IMR-90 (cell line): ENCODE data around the gene PBX4. TPM values are rescaled to one million over a fixed set of nuclear protein-coding genes. Genes with fewer than 3 reads are reported as not detected.
A peak's percentile ranks its signal among the peaks of the same experiment; 100 is the strongest.

Experiments
- ATAC-seq: fragments of 200-7000 bp; cut with Tn5 transposase; 2 replicates; pipeline ENCODE4 v1.9.1; 2020; ENCODE audit warnings: low read depth, mild to moderate bottlenecking, moderate library complexity
- BruUV-seq: library from RNA; stranded (reverse); fragments of 400-500 nt; replicated peaks from 2 replicates; lab custom pipeline; 2021; lab: Mats Ljungman, UMichigan
- CTCF ChIA-PET: fragments of 300-600 bp; formaldehyde crosslinking; extraction: SDS; loops from one replicate; lab custom pipeline; 2021; ENCODE audit warnings: antibody characterized with exemption; lab: Yijun Ruan, JAX
- POLR2A ChIA-PET: fragments of 300-600 bp; sonication (Branson Sonifier 250); formaldehyde crosslinking; loops from one replicate; lab custom pipeline; 2022; ENCODE audit warnings: antibody characterized with exemption; ENCODE audit not compliant: unreplicated experiment; lab: Charles Lee
- DNase-seq: peaks from one replicate; pipeline ENCODE4 v3.0.0; 2013
- H2AFZ ChIP-seq: replicated peaks from 2 replicates; pipeline ENCODE3; 2013; ENCODE audit warnings: low read length, mild to moderate bottlenecking; ENCODE audit not compliant: poor library complexity
- H2AK5ac ChIP-seq: 2 replicates; pipeline ENCODE4 v1.6.1; 2013; ENCODE audit warnings: low read depth, low read length, inconsistent platforms
- H2AK9ac ChIP-seq: replicated peaks from 2 replicates; pipeline ENCODE3; 2013; ENCODE audit warnings: mild to moderate bottlenecking, low read depth, low read length, moderate library complexity; ENCODE audit not compliant: poor library complexity
- H2BK120ac ChIP-seq: 2 replicates; pipeline ENCODE4 v1.6.1; 2013; ENCODE audit warnings: low read depth, low read length, inconsistent platforms
- H2BK15ac ChIP-seq: 3 replicates; pipeline ENCODE4 v1.6.1; 2013; ENCODE audit warnings: low read depth, low read length, inconsistent platforms
- H2BK20ac ChIP-seq: 2 replicates; pipeline ENCODE4 v1.6.1; 2013; ENCODE audit warnings: low read depth, mild to moderate bottlenecking, inconsistent platforms, low read length, moderate library complexity
- H2BK5ac ChIP-seq: 2 replicates; pipeline ENCODE4 v1.6.1; 2013; ENCODE audit warnings: mild to moderate bottlenecking, low read depth, low read length, inconsistent platforms; ENCODE audit not compliant: poor library complexity, severe bottlenecking
- H3K14ac ChIP-seq: replicated peaks from 2 replicates; pipeline ENCODE4 v1.6.1; 2013; ENCODE audit warnings: low read depth, low read length, inconsistent platforms
- H3K18ac ChIP-seq: 2 replicates; pipeline ENCODE4 v1.6.1; 2013; ENCODE audit warnings: low read depth, low read length, control low read depth
- H3K23ac ChIP-seq: 2 replicates; pipeline ENCODE4 v1.6.1; 2013; ENCODE audit warnings: low read depth, low read length, inconsistent platforms
- H3K27ac ChIP-seq: 2 replicates; pipeline ENCODE4 v1.5.1; 2013; ENCODE audit warnings: mild to moderate bottlenecking, control low read depth, low read length; ENCODE audit not compliant: insufficient read depth
- H3K27me3 ChIP-seq: 2 replicates; pipeline ENCODE4 v1.6.1; 2013; ENCODE audit warnings: low read length; ENCODE audit not compliant: control insufficient read depth, insufficient read depth
- H3K36me3 ChIP-seq: 2 replicates; pipeline ENCODE4 v1.6.1; 2013; ENCODE audit warnings: low read length, mixed read lengths; ENCODE audit not compliant: control insufficient read depth, insufficient read depth
- H3K4ac ChIP-seq: 2 replicates; pipeline ENCODE4 v1.6.1; 2013; ENCODE audit warnings: low read depth, low read length, inconsistent platforms
- H3K4me1 ChIP-seq: 2 replicates; pipeline ENCODE4 v1.6.1; 2013; ENCODE audit warnings: low read length, mixed read lengths; ENCODE audit not compliant: control insufficient read depth, insufficient read depth
- H3K4me2 ChIP-seq: 2 replicates; pipeline ENCODE4 v1.6.1; 2013; ENCODE audit warnings: low read depth, mild to moderate bottlenecking, control low read depth, low read length, moderate library complexity
- H3K4me3 ChIP-seq: 2 replicates; pipeline ENCODE4 v1.5.1; 2013; ENCODE audit warnings: low read depth, mild to moderate bottlenecking, control low read depth, low read length, moderate library complexity; ENCODE audit not compliant: insufficient read depth
- H3K56ac ChIP-seq: 2 replicates; pipeline ENCODE4 v1.6.1; 2013; ENCODE audit warnings: low read length, inconsistent platforms; ENCODE audit not compliant: insufficient read depth; ENCODE audit errors: extremely low read depth
- H3K79me1 ChIP-seq, 2 experiments: 2 replicates each; pipeline ENCODE4 v1.6.1; 2013; ENCODE audit warnings: low read length in 2 of 2, inconsistent platforms in 1 of 2, low read depth in 1 of 2
- H3K9ac ChIP-seq: 2 replicates; pipeline ENCODE4 v1.6.1; 2013; ENCODE audit warnings: low read depth, low read length, control low read depth
- H3K9me1 ChIP-seq: 2 replicates; pipeline ENCODE4 v1.6.1; 2013; ENCODE audit warnings: low read length, inconsistent platforms; ENCODE audit not compliant: insufficient read depth
- H3K9me3 ChIP-seq: 2 replicates; pipeline ENCODE4 v1.6.1; 2013; ENCODE audit warnings: low read length; ENCODE audit not compliant: control insufficient read depth, insufficient read depth
- H4K20me1 ChIP-seq: 2 replicates; pipeline ENCODE4 v1.6.1; 2013; ENCODE audit warnings: low read length, inconsistent platforms; ENCODE audit not compliant: insufficient read depth
- H4K5ac ChIP-seq: 2 replicates; pipeline ENCODE4 v1.6.1; 2013; ENCODE audit warnings: mild to moderate bottlenecking, low read depth, low read length, control low read depth
- H4K8ac ChIP-seq, 2 experiments: 2 replicates each; pipeline ENCODE4 v1.6.1; 2013; ENCODE audit warnings: low read depth in 2 of 2, low read length in 2 of 2, control low read depth in 1 of 2, inconsistent platforms in 1 of 2
- H4K91ac ChIP-seq: 2 replicates; pipeline ENCODE4 v1.6.1; 2013; ENCODE audit warnings: low read depth, low read length, inconsistent platforms; ENCODE audit not compliant: insufficient read depth
- BHLHE40 ChIP-seq: fragments of 150-350 bp; IDR thresholded peaks from 2 replicates; pipeline ENCODE4 v1.6.1; 2016; ENCODE audit warnings: mild to moderate bottlenecking, low read depth, low read length
- CEBPB ChIP-seq: IDR thresholded peaks from 2 replicates; pipeline ENCODE4 v1.6.1; 2012; ENCODE audit warnings: low read depth, low read length, improper control_type of control experiment
- CHD1 ChIP-seq: IDR thresholded peaks from 2 replicates; pipeline ENCODE4 v1.6.1; 2012; ENCODE audit warnings: low read depth, low read length, improper control_type of control experiment
- CTCF ChIP-seq: conservative IDR thresholded peaks from 2 replicates; pipeline ENCODE4 v1.5.1; 2012; ENCODE audit warnings: mild to moderate bottlenecking, low read depth, low read length, improper control_type of control experiment
- ELK1 ChIP-seq: fragments of 150-350 bp; IDR thresholded peaks from 2 replicates; pipeline ENCODE4 v1.6.1; 2016; ENCODE audit warnings: low read depth, mild to moderate bottlenecking, low read length, moderate library complexity, borderline replicate concordance
- MAFK ChIP-seq: IDR thresholded peaks from 2 replicates; pipeline ENCODE4 v1.6.1; 2012; ENCODE audit warnings: low read depth, low read length, improper control_type of control experiment
- MAZ ChIP-seq: IDR thresholded peaks from 2 replicates; pipeline ENCODE4 v1.6.1; 2012; ENCODE audit warnings: low read depth, mild to moderate bottlenecking, low read length, improper control_type of control experiment, moderate library complexity, borderline replicate concordance
- MXI1 ChIP-seq: IDR thresholded peaks from 2 replicates; pipeline ENCODE4 v1.6.1; 2012; ENCODE audit warnings: low read depth, mild to moderate bottlenecking, low read length, moderate library complexity, borderline replicate concordance
- NFE2L2 ChIP-seq: fragments of 150-350 bp; IDR thresholded peaks from 2 replicates; pipeline ENCODE4 v1.6.1; 2016; ENCODE audit warnings: low read depth, mild to moderate bottlenecking, low read length
- RAD21 ChIP-seq: IDR thresholded peaks from 2 replicates; pipeline ENCODE4 v1.6.1; 2012; ENCODE audit warnings: low read length, improper control_type of control experiment
- RCOR1 ChIP-seq: IDR thresholded peaks from 2 replicates; pipeline ENCODE4 v1.6.1; 2012; ENCODE audit warnings: mild to moderate bottlenecking, low read length, improper control_type of control experiment; ENCODE audit not compliant: insufficient replicate concordance
- SMC3 ChIP-seq: fragments of 150-350 bp; IDR thresholded peaks from 2 replicates; pipeline ENCODE4 v1.6.1; 2016; ENCODE audit warnings: low read depth, mild to moderate bottlenecking, antibody characterized with exemption, low read length, moderate library complexity
- WGBS, 2 experiments: methylation state at CpG; one replicate each; pipeline versions ENCODE4 v1.1.5 to v1.1.7; 2013; ENCODE audit warnings: missing lambda C conversion rate in 2 of 2; ENCODE audit not compliant: insufficient read length in 1 of 2; ENCODE audit errors: extremely low coverage in 2 of 2; 5-methylcytosine and 5-hydroxymethylcytosine counted together
- dilution Hi-C: fragments of 300-500 bp; cut with HindIII; formaldehyde crosslinking; loops from one replicate; pipeline ENCODE4 v1.14.3; 2018; ENCODE audit warnings: low sequenced_read_pairs; ENCODE audit not compliant: unreplicated experiment
- in situ Hi-C: fragments of 300-500 bp; cut with MboI; formaldehyde crosslinking; loops from 3 replicates; pipeline ENCODE4 v1.14.3; 2019; ENCODE audit warnings: low sequenced_read_pairs, inconsistent platforms, mixed read lengths
- intact Hi-C: fragments of 100-400 bp; cut with micrococcal nuclease; formaldehyde crosslinking; loops from 2 replicates; pipeline ENCODE4 v1.10.0; 2022
- polyA plus RNA-seq, 3 experiments: library from polyadenylated mRNA; depleted of rRNA; stranded (reverse); fragments of >200 nt; gene quantifications; 2 replicates each; pipeline ENCODE4 v1.2.3, GENCODE V29; 2012; ENCODE audit warnings: low replicate concordance in 1 of 3
- total RNA-seq: library from RNA; depleted of rRNA; stranded (reverse); fragments of >200 nt; gene quantifications from 2 replicates; pipeline ENCODE4 v1.2.3, GENCODE V29; 2012
- TF ChIP-seq, protein P1 (sequence below): fragments of 150-350 bp; IDR thresholded peaks from 2 replicates; pipeline ENCODE4 v1.6.1; 2017; ENCODE audit warnings: mild to moderate bottlenecking, antibody characterized with exemption, low read length, low read depth

Gene PBX4
- total and polyA plus RNA-seq, 2 of the 4 experiments (the other 2 are of a cell fraction): 0.90 to 2.9 TPM

DNA sequence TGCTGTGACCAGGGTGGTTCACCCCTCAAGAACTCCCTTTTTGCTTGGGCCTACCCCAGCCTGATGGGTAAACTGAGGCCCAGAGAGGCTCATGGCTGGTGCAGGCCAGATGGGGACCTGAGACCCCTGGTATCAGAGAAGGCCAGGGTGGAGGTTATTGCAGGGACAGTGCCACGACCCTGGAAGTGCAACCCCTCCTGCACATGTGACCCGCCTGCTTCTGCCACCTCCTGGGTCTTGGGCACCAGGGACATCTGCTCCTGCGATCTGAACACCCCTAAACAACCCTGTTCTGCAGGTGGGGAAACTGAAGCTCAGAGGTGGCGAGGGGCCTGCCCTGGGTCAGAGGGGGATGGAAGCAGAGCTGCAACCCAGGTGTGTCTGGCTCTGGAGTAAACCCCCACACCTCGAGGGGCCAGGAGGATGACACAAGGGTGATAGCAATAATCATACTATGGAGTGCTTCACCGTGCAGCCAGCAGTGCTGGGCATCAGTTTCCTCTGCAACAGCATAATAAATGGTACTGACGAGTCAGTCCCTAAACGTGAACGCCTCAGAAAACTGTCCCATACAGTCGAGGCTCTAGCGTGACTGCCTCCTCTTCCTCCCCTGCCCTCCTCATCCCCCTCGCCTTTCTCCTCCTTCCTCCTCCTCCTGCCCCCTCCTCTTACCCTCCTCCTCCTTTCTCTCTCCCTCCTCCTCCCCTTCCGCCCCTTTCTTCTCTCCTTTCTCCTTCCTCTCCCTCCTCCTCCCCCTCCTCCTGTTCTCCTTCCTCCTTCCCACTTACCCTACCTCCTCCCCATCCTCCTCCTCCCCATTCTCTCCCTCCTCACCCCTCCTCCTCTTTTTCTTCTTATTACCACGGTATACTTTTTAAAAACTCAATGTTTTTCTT lies 85.4 kb downstream of the PBX4 start:
- Histone ChIP-seq H3K79me1 (no peaks in the 10 kb centered on the region; a peak in 1 of 4 replicates), H2AK5ac (no peak overlapping the region), H3K4ac (no peak overlapping the region), H4K91ac (no peak overlapping the region), H3K18ac (no peak overlapping the region), H4K5ac (no peak overlapping the region), H3K27me3 (peaks cover 4% of the 10 kb centered on the region; the same call in 1 of the 2 replicates), H3K14ac (no peak overlapping the region), H3K4me2 (no peak overlapping the region), H3K4me3 (no peak overlapping the region), H4K20me1 (peaks cover 11% of the 10 kb centered on the region; the same call in 1 of the 2 replicates), H3K9ac (no peak overlapping the region), H3K23ac (no peak overlapping the region), H2BK20ac (no peak overlapping the region), H2BK15ac (no peak overlapping the region), H3K27ac (no peak overlapping the region), H4K8ac (no peak overlapping the region), H3K56ac (no peak overlapping the region), H3K9me3 (no peaks in the 10 kb centered on the region), H2AK9ac (no peak overlapping the region), H3K9me1 (no peaks in the 10 kb centered on the region), H3K36me3 (peaks cover 4% of the 10 kb centered on the region; the same call in 1 of the 2 replicates), H2AFZ (peak overlapping the region; percentile 38), H2BK5ac (no peak overlapping the region), H3K4me1 (peaks cover 5% of the 10 kb centered on the region), H2BK120ac (no peak overlapping the region)
- dilution Hi-C loops (no loop called here), intact Hi-C loops (loop anchor here (1.0 kb wide), 1 partner anchor 110 kb away; the partner anchor contains the start of gene GMIP), in situ Hi-C loops (loop anchor here (25.0 kb wide), 1 partner anchor 429 kb away; no protein-coding TSS in a partner anchor)
- no TSS peak for BruUV-seq
- ChIA-PET POLR2A (no interaction called here), CTCF (interaction anchor here (0.8 to 1.8 kb wide), 6 partner anchors 11 to 111 kb away, joined by 3 to 11 read pairs (median 5); partner anchors contain the start of gene GMIP)
- no peak for ATAC-seq
- DNase-seq: no peak
- WGBS, 2 experiments: 69 to 100% methylated on average over 1 to 9 of the region's 14 CpGs
- TF ChIP-seq MAFK (no peak), ELK1 (no peak), CTCF (no peak), MAZ (no peak), RCOR1 (no peak), RAD21 (no peak), SMC3 (no peak), BHLHE40 (no peak), NFE2L2 (no peak), MXI1 (no peak), CEBPB (no peak), CHD1 (no peak)
- TF ChIP-seq, protein P1, sequence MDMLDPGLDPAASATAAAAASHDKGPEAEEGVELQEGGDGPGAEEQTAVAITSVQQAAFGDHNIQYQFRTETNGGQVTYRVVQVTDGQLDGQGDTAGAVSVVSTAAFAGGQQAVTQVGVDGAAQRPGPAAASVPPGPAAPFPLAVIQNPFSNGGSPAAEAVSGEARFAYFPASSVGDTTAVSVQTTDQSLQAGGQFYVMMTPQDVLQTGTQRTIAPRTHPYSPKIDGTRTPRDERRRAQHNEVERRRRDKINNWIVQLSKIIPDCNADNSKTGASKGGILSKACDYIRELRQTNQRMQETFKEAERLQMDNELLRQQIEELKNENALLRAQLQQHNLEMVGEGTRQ: no peak
